SKM-1 (cell line): ENCODE measurements around the gene RPL3.

Experiments
- DNase-seq: peaks from one replicate; lab custom pipeline; 2025; ENCODE audit not compliant: unreplicated experiment; lab: John Stamatoyannopoulos, UW

Gene RPL3

DNA sequence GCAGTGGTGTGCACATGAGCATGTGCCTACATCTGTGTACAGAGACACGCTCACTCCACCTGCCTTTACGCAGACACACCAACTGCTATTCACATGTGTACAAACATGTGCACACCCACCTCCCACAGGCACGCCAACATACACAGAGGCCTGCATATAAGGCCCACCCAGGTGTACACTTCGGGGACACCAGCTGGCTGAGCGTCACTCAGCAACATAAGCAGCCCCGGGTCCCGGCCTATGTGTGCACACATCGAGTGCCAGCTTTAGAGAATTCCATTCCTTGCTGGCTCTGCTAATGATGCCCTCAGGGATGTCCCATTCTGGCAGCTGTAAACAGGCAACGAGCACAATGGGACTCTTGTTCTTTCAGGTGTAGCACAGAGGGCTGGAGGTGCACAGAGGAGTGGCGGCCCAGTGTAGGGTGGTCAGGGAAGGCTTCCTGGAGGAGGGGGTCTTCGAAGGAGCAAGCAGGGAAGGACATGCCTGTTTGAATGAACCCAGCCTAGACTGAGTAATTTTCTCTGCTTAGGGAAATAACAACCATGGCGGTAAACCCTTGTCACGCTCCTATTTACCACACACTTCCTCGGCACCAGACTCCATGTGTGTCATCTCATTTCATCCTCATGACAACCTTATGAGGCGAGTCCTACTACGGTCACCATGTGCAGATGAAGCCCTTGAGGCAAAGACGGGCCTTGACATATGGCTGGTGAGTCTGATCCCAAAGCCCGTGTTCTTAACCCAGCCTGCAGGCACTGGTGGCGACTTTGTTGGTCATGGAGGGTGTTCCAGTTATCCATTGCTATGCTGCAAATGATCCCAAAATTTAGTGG is 35.1 kb downstream of the RPL3 start:
- DNase-seq: no peak

DNA sequence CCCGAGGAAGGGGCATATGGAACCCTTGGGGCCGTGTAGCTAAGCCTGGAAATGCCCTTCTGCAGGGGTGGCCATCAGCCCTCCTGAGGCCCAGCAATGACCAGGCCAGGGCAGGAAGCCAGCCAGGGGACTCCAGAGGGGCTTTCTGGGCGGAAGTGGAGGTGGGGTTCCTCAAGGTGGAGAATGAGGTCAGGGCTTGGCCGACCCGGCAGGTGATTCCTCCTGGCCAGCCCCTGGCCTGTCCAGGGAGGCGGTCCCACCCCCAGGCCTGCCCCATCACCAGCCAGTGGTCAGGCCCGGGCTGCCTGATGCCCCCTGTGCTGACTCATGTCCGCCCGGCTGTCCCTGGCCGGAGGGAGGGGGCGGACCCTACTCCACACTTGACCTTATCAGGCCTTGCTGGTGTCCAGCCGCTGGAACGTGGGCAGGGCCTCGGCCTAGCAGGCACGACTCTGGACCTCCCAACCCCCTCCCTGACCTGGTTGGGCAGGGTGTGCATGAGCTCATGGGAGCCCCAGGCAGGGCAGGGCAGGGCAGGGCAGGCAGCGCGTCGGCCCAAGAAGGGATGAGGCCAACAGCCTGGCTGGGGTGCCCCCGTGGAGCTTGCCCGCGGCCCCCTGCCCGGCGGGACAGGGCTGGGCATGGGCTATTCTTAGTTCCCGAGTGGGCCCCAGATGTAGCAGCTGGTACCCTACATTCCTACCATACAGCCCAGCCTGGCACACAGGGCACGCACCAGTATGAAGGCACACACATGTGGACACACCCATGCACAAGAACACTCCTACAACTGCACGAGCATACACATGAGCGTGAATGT is 35.9 kb downstream of the RPL3 start:
- no peak for DNase-seq

DNA sequence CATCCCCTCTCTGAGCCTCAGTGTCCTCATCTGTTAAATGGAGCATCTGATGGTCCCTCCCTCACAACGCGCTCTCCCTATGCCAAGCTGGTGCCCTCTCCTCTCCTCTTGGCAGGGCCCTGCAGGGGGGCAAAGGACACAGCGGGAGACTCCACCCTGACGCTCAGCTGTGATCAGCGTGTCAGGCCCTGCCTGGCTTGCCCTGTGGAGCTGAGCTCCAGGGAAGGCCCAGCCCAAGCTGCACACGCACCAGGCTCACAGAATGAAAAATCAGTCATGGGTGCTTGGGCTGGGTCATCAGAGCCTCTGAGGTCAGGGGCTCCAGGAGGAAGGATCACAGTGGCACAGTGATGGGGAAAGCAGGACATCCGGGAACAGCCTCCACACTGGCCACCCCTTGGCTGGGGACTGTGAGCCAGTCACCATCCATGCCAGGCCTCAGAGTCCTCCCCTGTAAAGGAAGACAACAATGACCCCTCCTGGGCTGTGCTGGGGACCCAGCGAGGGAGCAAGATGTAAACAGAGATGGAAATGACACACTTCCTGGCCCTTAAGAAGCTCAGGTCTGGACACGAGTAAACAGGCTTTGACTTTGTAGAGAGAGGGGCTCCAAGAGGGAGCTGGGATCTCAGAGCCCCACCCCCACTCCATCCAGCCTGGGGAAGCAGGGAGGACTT is 36.6 kb downstream of the RPL3 start:
- DNase-seq: no peak

DNA sequence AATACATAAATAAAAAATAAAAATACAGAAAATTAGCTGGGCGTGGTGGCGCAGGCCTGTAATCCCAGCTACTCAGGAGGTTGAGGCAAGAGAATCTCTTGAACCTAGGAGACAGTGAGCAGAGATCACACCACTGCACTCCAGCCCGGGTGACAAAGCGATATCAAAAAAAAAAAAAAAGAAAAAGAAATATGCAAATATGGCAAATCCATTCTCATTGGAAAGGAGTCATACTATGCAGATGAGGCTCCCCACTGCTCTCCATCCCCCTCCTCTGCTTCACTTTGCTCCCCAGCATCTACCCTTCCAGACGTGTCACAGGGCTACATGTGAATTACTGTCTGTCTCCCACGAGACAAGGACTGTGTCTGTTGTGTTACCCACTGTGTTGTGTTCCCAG is 38.3 kb downstream of the RPL3 start:
- no peak for DNase-seq

DNA sequence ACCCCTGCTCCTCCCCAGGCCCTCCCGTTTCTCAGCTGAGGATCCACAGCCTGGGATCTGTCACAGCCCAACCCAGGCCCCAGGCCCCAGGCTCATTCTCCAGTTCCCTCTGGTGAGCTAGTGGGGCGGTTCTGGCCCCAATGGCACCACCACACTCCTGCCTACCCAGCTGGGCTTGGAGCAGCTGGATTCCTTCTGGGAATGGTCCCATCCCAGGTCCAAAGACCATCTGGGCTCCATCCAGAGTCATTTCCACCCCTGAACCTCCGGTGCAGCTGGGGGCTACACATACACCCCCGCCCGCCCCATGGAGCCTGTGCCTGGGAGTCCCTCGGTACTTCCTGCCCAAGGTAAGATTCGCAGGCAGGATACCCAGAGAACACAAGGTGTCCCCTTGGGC is 39.2 kb downstream of the RPL3 start:
- DNase-seq: no peak

DNA sequence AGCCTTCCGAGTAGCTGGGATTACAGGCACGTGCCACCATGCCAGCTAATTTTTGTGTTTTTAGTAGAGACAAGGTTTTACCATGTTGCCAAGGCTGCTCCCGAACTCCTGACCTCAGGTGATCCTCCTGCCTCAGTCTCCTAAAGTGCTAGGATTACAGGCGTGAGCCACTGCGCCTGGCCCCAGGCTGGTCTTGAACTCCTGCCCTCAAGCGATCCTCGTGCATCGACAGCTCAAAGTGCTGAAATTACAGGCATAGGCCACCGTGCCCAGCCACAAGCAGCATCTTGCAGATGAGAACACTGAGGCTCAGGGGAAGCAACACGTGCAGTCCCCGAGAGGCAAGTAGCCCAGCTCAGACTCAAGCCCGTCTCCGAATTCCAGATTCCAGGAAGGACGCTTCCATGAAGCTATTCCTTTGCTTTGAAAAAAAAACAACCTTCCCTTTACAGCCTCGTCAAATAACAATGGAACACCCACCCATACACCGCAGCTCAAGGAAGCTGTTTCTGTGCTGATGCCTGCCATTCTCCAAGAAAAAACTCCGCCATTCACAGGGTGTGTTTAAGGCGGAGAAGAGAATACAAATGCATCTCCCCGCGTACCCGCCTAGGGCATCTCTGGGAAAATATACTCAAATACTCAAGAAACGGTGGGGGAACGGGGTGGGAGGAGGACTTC is 40.1 kb downstream of the RPL3 start:
- no peak for DNase-seq

DNA sequence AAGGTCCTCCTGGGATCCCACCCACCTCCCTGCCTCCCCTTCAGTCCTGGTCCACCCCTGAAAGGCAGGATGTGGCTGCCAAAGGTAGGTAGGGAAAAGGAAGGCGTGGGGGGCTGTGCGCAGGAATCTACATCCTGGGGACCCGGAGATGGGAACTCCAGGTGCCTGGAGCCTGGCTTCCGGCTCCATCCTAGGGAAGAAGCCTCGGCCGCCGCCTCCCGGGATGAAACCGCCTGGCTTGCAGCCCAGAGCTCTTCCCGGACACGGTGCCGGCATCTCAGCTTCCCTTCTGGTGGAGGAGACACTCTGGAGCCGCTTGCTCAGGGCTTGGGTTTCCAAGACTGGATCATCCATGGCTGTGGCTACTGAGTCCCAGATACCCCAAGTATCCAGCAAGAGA is 41.4 kb downstream of the RPL3 start:
- no peak for DNase-seq

DNA sequence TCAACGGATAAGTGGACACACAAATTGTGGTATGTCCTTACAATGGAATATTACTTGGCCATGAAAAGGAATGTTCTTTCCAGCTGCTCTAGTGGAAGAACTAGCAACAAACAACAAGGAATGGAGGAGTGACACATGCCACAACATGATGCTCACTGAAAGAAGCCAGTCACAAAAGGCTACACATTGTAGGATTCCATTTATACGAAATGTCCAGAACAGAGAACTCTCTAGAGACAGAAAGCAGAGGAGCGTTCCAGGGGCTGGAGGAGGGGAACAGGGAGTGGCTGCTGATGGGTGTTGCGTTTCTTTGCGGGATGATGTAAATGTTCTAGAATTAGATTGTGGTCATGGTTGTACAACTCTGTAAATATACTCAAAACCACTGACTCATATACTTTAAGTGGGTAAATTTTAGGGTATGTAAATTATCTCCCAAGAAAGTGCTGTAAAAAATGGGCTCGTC is 42.2 kb downstream of the RPL3 start:
- no peak for DNase-seq

DNA sequence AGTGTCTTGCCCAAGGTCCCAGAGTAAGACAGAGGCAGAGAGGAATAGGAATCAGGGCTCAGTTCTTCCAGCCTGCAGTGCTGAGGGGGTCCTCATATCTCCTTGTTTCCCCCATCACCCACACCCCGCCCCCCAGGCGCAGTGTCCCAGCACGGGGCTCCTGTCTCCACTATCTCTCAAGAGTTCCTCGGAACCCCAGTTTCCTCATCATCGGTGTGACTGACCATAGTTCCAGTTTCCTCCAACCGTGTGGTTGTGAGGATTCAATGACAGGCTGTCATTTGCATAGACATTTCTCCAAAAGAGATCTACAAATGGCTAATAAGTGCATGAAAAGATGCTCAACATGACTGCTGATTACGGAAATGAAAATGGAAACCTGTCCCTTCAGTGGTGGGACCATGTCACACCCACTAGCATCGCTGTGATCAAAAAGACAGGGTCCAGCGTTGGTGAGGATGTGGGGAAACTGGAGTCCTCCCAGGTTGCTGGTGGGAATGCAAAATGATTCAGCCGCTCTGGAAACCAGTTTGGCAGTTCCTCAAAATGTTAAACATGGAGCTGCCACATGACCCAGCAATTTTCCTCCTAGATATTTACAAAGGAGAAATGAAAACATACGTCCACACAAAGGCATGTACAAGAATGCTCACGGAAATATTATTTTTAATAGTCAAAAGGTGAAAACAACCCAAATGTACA is 42.8 kb downstream of the RPL3 start:
- DNase-seq: no peak

DNA sequence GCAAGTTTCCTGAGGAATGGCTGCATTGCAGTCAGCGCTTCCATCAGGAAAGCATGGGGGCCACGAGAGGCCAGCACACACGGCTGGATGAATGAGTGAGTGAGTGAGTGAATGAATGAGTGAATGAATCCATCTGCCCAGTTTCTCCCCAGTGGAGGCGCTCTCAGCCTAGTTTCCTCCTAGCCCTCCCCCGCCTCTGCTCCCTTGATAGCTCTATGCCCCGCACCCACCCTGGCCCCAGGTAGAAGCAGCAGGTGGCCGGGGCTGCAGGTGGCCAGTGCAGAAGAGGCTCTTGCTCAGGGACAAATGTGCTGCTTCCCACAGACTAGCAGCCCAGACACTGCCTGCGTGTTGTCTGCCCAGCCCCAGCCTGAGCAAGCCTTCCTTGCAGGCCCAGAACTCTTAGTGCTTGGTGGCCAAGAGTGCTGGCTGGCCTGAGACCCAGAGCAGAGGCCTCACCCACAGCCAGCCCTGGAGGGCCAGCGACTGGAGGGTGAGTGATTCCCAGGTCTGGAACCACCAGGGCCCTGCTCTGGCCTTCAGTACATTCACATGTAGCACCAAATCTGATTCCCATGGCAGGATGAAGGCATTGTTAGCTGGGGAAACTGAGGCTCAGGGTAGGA is 43.5 kb downstream of the RPL3 start:
- DNase-seq: no peak

DNA sequence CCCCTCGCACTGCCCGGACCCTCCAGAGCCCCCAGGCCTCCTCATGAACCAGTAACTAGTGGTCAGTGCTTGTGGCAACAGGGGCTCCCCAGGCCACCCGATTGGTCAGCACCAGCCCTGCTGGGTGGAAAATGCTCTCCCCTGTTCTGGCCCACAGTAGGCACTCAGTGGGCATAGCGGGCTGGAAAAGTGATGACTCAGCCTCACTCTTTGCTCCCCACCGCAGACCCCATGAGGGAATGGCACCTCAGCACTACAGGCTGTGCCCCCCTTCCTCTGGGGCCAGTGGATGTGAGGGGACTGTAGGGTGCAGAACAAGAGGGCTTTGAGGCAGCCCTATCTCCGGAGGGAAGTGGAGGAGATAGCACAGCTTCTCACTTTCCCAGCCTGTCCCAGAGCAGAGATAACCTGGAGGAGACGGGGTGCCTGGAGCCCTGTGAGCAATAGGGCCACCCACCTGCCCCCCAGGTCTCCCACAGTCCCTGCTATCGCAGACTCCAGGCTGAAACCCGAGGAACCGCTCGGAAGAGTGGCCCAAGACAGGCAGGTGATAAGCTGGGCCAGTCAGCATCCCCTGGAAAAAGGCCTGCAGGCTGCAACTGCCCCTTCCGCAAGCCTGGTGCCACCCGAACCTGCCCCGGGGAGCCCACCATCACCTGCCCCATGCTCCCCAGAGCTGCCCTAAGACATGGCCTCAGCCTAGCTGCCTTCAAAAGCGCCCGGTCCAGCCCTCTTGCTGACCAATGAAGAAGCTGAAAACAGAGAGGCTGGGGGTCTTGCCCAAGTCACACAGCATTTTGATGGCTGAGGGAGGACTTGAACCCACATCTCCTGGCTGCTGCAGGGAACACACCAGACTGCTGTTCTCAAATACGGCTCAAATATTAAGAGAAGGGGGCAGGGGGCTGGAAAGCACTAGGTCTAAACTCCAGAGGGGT is 45.2 kb downstream of the RPL3 start:
- DNase-seq: no peak

DNA sequence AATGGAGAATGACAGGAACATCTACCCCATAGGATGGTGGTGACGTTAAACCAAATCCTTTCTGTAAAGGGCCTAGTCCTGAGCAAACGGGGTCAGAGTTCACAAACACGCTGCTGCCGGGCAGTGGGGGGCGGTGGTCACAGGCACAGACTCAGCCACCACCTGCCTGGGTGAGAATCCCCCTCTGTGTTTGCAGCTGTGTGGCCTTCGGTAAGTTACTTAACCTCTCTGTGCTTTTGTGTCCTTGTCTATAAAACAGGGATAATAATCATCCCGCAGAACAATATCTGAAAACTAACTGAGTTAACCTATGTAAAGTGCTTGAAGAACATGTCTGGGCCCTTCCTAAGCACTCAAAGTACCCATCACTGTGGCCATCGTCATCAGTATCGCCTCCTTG is 48.6 kb downstream of the RPL3 start:
- DNase-seq: no peak

DNA sequence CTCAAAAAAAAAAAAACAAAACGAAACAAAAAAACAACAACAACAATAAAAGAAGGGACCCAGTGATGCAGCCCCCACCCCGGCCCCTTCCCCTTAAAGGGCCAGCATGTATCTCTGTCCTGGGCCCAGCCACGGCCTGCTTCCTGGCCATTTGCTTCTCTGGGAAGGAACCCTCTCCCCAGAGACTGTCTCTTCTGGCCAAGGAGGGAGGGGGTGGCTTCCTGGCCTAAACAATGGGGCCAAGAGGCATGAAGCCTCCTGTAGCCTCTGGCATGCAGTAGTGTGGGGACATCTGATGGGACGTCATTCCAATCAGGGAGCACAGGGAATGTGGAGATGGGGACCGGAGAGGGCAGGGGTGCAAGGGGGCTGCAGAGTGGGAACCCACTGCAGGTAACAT is 49.1 kb downstream of the RPL3 start:
- DNase-seq: no peak

DNA sequence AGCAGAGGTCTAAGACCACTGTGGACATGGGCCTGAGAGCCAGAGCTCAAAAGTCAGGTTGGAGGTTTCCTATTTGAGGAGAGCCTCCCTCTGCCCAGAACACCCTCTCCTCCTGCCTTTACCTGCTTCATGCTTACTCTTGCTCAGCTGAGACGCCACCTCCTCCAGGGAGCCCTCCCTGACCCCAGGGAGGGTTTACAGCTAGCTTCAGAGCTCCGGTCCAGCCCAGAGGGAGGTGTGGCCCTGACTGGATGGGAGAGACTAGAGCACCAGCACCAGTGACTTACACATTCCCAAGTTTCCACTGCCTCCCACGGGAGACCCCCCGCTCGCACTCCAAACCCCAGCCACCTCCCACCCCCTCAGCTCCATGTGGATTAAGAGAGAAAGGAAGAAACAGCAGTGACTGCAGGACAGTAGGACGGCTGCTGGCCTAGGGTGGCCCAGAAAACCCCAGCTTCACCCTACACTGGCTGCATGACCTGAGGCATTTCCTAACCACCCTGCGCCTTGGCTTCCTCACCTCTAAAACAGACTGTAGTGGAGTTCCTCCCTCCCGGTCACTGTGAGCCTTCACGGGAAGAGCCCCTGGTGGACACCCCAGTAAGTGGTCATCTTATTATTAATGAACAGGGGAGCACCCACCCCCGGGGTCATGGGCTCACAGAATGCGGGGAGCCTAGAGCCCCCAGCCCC is 50.2 kb downstream of the RPL3 start:
- no peak for DNase-seq

DNA sequence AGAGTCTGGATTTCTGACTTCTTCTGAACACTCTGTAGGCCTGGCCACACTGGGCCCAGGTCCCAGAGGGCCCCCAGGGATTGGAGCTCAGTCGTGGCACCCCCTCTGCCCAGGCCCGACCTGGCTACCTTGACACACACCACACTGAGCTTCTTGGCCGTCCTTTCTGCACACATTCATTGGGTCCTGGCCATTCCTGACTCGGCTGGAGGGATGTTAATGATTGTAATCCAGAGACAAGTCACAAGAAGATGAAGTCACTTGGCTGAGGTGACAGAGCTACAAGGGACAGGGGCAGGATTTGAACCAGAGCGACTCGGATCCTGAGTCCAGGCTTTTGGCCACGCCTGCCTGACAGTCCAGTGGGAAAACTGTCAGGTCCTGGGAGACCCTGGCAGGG is 50.8 kb downstream of the RPL3 start:
- no peak for DNase-seq

DNA sequence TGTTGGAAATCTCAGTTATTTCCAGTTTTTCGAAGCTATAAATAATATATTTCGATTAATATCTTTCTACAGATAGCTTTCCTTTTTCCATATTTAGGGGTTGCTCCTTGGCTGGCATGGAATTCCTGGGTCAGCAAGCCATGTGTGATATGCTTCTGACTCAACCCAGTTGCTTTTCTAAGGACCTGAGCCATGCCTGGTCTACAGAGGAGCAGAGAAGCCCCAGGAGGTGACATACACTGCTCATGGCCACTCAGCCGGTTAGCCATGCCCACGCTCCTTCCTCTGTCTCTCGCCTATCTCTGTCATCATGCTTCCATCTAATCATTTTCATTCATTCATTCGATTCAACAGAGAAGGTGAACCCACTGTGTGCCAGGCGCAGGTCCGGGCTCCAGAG is 51.4 kb downstream of the RPL3 start:
- no peak for DNase-seq

DNA sequence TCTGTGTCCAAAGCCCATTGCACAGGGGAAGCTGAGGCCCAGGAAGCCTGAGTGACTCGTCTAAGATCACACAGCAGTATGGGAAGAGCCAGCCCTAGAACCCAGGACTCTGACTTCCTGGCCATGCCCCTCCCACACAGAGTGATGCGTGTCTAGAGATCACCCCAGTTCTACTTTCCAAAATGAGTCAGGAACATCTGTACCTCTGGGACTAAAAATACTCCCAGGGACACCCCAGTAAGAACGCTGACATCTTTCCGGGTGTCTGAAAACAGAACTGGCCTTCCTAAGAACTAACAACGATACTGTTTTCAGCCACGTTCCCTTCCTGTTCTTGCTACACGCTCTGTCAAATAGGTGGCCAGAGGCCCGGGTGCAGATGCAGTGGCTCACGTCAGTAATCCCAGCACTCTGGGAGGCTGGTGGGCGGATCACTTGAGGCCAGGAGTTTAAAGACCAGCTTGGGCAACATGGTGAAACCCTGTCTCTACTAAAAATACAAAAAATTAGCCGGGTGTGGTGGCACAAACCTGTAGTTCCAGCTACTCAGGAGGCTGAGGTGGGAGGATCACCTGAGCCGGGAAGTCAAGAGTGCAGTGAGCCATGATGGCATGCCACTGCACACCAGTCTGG is 52.9 kb downstream of the RPL3 start:
- DNase-seq: no peak
